ENCODE measurements around the gene WDR1.

The WDR1 gene

DNA sequence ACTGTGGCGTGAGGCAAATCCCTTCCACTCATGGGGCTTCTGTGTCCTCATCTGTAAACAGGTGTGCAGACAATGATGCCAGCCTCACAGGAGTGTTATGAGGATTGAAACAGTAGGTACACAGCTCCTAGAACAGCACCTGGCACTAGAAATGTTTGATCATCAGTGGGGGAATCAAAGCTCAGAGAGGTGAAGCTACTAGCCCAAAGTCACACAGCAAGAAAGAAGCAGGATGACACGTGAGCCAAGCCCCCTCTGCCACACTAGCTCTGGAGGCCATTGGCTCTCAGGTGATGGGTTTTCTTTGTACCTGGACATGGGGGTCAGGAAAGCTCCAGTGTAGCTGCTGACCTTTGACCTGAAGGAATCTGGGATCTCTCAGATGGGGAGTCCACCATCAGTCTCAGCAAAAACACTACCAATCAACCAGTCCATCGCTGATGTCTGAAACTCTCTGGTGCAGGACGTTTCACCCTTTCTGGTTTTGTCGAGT, 81.9 kb downstream of the WDR1 start:
- no peak for DNase-seq

DNA sequence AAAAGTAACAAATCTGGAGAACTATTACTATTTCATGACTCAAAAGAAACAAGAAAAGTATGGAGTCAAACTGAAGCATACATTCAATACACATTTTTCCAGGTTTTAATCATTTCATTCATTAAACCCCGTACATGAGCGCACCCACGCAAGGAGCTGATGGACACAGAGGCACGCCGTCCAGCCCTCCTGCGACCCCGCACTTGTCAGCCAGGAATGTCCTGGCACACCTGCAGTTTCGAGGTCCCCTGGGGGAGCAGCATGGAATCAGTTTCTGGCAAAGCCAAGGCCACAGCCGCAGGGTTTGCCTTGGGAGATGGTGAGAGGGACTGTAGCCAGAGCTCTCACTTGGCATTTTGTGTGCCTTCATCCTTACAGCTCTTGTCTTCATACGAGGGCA, 82.5 kb downstream of the WDR1 start:
- no peak for DNase-seq

- no peak for DNase-seq
Measured at GRCh38 chr4:10033191-10033881, 83.3 kb downstream of the WDR1 start.

DNA sequence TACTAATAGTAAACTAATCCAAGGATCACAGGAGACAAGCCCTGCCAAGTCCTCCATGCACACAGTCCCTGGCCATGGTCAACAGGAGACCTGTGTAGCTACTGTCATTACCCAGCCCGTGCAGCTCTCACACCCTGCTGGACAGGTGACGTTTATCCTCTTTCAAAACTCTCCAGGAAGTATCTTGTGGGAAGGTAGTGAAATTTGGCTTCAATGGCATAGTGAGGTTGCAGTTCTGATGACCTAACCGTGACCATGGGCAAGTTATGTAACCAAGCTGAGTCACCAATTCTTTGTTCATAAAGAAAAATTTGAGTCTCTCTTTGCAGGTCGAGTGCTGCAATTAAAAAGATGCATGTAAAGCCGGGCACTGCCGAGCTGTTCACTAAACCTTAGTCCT, 84.0 kb downstream of the WDR1 start:
- DNase-seq: no peak

GRCh38 chr4:10031668-10032590, 84.7 kb downstream of the WDR1 start:
- DNase-seq: no peak

- DNase-seq: no peak
Measured at GRCh38 chr4:10030972-10031667, 85.5 kb downstream of the WDR1 start.

DNA sequence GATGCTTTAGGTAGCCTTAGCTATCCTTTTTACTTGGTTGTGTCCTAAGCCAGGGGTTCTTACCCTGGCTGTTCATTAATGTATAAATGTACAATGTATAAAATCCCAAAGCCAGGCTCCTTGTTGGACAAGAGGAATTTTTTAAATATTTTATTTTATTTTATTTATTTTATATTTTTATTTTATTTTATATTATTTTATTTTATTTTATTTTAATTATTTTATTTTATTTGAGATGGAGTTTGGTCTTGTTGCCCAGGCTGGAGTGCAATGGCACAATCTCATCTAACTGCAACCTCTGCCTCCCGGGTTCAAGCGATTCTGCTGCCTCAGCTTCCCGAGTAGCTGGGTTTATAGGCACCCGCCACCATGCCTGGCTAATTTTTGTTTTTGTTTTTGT, 87.2 kb downstream of the WDR1 start:
- DNase-seq: no peak

DNA sequence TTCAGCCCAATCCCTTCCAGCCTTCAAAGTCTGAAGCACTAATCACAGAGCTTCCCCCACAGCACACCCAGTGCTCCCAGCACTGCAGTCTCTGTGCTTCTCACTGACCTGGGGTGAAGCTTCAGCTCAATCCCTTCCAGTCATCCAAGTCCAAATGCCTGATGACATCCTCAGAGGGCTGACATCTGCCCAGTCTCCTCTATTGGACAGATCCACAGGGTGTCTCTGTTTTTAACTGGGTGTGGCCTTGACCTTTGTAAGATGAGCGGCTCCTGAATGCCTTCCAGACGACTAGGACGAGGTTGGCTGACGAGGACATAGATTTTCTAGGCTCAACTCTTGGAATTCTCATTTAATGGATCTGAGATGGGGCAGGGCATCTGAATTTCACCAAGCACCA, 87.7 kb downstream of the WDR1 start:
- no peak for DNase-seq

DNA sequence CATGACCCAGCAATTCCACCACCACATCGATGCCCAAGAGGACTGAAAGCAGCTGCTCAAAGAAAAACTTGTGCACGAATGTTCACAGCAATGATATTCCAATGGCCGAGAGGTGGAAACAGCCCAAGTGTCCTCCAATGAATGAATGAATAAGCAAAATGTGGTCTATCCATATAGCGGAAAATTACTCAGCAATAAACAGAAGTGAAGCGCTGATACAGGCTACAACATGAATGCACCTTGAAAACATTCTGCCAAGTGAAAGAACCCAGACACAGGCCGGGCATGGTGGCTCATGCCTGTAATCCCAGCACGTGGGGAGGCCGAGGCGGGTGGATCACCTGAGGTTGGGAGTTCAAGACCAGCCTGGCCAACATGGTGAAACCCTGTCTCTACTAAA, 90.1 kb downstream of the WDR1 start:
- no peak for DNase-seq

DNA sequence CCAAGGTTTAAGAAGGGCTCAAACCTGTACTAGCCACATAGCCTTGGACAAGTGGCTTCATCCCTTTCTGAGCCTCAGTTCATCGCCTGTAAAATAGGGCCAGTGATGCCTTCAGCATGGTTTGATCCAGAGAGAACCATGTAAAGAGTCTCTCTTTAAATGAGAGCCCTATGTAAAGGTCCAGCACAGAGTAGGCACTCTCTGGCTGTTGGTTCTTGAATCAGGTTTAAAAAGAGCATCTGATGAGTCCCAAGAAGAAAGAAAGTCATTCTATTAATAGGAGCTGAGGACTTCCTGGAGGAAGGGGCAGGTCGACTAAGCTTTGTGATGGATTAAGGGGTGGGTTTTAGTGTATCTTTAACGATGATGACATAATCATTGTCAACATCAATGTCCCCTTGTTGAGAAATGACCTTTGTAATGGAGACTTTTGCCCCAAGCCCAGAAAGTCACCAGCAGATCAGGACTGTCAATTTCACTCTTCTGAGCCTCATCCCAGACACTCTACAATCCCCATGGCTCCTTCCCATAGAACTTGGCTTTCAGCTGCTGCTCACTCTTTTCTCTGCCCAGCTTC, 91.3 kb downstream of the WDR1 start:
- no peak for DNase-seq

Measured in NCI-H2029 treated with DMSO at 0.1 percent for 48 hours (cell line).